Fibroblast of skin of abdomen (primary cell): ENCODE data around the gene KIFC3.
A peak's percentile ranks its signal among the peaks of the same experiment; 100 is the strongest.

Experiments
- DNase-seq: peaks from one replicate; pipeline ENCODE4 v3.0.0-alpha.2; 2013

Gene KIFC3

GRCh38 chr16:57764341-57765159 is 37.7 kb downstream of the KIFC3 start:
- DNase-seq, result peak; percentile 87

- no peak for DNase-seq
Observed at GRCh38 chr16:57764006-57764340, 38.3 kb downstream of the KIFC3 start.

- no peak for DNase-seq
Observed at GRCh38 chr16:57763285-57764005, 38.8 kb downstream of the KIFC3 start.

GRCh38 chr16:57762365-57763040 is 39.8 kb downstream of the KIFC3 start:
- DNase-seq, result no peak

GRCh38 chr16:57761957-57762356 is 40.3 kb downstream of the KIFC3 start:
- DNase-seq, result no peak

GRCh38 chr16:57761301-57761700 is 41.0 kb downstream of the KIFC3 start:
- no peak for DNase-seq

- no peak for DNase-seq
Observed at GRCh38 chr16:57760357-57761160, 41.7 kb downstream of the KIFC3 start.

GRCh38 chr16:57759541-57760356 is 42.5 kb downstream of the KIFC3 start:
- DNase-seq, result no peak

- DNase-seq, result no peak
Observed at GRCh38 chr16:57759131-57759530, 43.2 kb downstream of the KIFC3 start.

GRCh38 chr16:57758331-57759117 is 43.8 kb downstream of the KIFC3 start:
- no peak for DNase-seq

- no peak for DNase-seq
Observed at GRCh38 chr16:57757883-57758282, 44.4 kb downstream of the KIFC3 start.

GRCh38 chr16:57757326-57757786 is 44.9 kb downstream of the KIFC3 start:
- DNase-seq, result peak; percentile 56

GRCh38 chr16:57756424-57757325 is 45.6 kb downstream of the KIFC3 start:
- no peak for DNase-seq

- DNase-seq, result no peak
Observed at GRCh38 chr16:57755726-57756423, 46.4 kb downstream of the KIFC3 start.

- no peak for DNase-seq
Observed at GRCh38 chr16:57755061-57755684, 47.1 kb downstream of the KIFC3 start.

GRCh38 chr16:57754354-57755060 is 47.8 kb downstream of the KIFC3 start:
- DNase-seq, result no peak

GRCh38 chr16:57753448-57754353 is 48.6 kb downstream of the KIFC3 start:
- DNase-seq, result no peak
